Measurements from ENCODE around the gene SKIC3. TPM values are rescaled to one million over a fixed set of nuclear protein-coding genes. Genes with fewer than 3 reads are reported as not detected.
A peak's percentile ranks its signal among the peaks of the same experiment; 100 is the strongest.

SKIC3 gene
- total RNA-seq, 1 donor from 2014 or later: 68.7 TPM

GRCh38 chr5:95549030-95549429 lies 5.7 kb downstream of the SKIC3 start:
- no peak for TF ChIP-seq CTCF (IDR thresholded peaks at IDR 0.05)
- H3K27ac ChIP-seq: no peak overlapping the region
- intact Hi-C loops (cut with DNase I): no loop called here
- DNase-seq: no peak
- H3K9me3 ChIP-seq: no peaks in the 10 kb centered on the region
- H3K4me1 ChIP-seq: peaks cover 12% of the 10 kb centered on the region
- no peaks in the 10 kb centered on the region for H3K27me3 ChIP-seq (ENCODE audit: low read depth)
- no peak for ATAC-seq
- no peak overlapping the region for H3K4me3 ChIP-seq
- peaks cover 72% of the 10 kb centered on the region for H3K36me3 ChIP-seq

GRCh38 chr5:95543017-95543705 lies 11.6 kb downstream of the SKIC3 start:
- intact Hi-C loops (cut with DNase I): no loop called here
- Histone ChIP-seq H3K4me1 (no peaks in the 10 kb centered on the region), H3K36me3 (peaks cover 90% of the 10 kb centered on the region), H3K27ac (no peak overlapping the region), H3K4me3 (no peak overlapping the region), H3K9me3 (no peaks in the 10 kb centered on the region), H3K27me3 (ENCODE audit: low read depth) (no peaks in the 10 kb centered on the region)
- no peak for TF ChIP-seq CTCF (IDR thresholded peaks at IDR 0.05)
- DNase-seq (no peak), ATAC-seq (no peak)

- intact Hi-C loops (cut with DNase I): no loop called here
- no peaks in the 10 kb centered on the region for H3K9me3 ChIP-seq
- ATAC-seq (peak in 1 of 2 donors; percentile 45), DNase-seq (no peak)
- no peaks in the 10 kb centered on the region for H3K4me1 ChIP-seq
- H3K36me3 ChIP-seq: peaks cover 95% of the 10 kb centered on the region
- H3K4me3 ChIP-seq: no peak overlapping the region
- TF ChIP-seq CTCF (IDR thresholded peaks at IDR 0.05): no peak
- H3K27me3 ChIP-seq (ENCODE audit: low read depth): no peaks in the 10 kb centered on the region
- H3K27ac ChIP-seq: no peak overlapping the region
Measured at GRCh38 chr5:95537501-95537900, 17.3 kb downstream of the SKIC3 start.

GRCh38 chr5:95533761-95534160 lies 21.0 kb downstream of the SKIC3 start:
- Histone ChIP-seq H3K4me1 (no peaks in the 10 kb centered on the region), H3K4me3 (no peak overlapping the region), H3K36me3 (peaks cover 84% of the 10 kb centered on the region), H3K27ac (no peak overlapping the region), H3K9me3 (no peaks in the 10 kb centered on the region), H3K27me3 (ENCODE audit: low read depth) (no peaks in the 10 kb centered on the region)
- DNase-seq (no peak), ATAC-seq (no peak)
- intact Hi-C loops (cut with DNase I): no loop called here
- TF ChIP-seq CTCF (IDR thresholded peaks at IDR 0.05): no peak

- Histone ChIP-seq H3K27ac (no peak overlapping the region), H3K4me3 (no peak overlapping the region), H3K27me3 (ENCODE audit: low read depth) (no peaks in the 10 kb centered on the region), H3K4me1 (no peaks in the 10 kb centered on the region), H3K9me3 (no peaks in the 10 kb centered on the region), H3K36me3 (peaks cover 86% of the 10 kb centered on the region)
- no peak for ATAC-seq
- intact Hi-C loops (cut with DNase I): no loop called here
- DNase-seq: no peak
- TF ChIP-seq CTCF (IDR thresholded peaks at IDR 0.05): no peak
Measured at GRCh38 chr5:95533106-95533505, 21.7 kb downstream of the SKIC3 start.

Measured in lower lobe of right lung (tissue), 2 donors.